ENCODE measurements around the gene KRT13.

Gene KRT13

DNA sequence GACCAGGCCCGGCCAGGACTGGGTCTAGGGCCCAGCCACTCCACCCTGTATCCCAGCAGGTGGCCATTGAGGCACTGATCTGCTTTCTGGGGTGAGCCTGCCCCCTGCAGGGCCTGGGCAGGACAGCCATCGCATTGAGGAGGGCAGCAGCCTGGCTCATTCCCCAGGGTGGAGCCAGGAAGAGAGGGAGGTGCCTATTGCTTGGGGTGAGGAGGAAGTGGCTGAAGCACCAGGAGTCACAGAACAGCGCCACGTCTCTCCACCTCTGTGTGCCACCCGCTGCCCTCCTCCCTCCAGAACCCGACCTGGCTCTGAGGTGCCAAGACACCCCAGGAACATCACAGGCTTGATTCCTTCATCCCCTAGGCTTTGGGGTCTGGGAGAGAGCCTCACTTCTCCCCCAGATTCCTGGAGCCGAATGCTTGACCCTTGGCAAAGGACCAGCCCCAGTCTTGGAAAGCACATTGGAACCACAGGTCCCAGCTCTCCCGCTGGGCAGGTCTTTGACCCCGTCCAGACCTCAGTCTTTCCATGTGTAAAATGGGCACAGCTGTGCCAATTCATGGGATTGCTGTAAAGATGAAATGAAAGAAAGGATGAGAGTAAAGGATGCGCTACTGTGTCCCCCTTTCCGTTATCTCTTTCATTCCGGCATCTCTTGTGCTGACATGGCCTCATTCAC lies 8.5 kb downstream of the KRT13 start:
- H3K36me3 ChIP-seq (ENCODE audit: control insufficient read depth in 5 of 5, insufficient read depth in 5 of 5, low read length in 5 of 5): no peaks in the 10 kb centered on the region
- H3K4me3 ChIP-seq (ENCODE audit: low read depth in 1 of 5, low read length in 5 of 5): peak overlapping the region in 1 of 5 donors; percentile 7
- no peak overlapping the region for H3K9ac ChIP-seq (ENCODE audit: low read length in 5 of 5)
- peaks cover 0 to 26% (median 15%) of the 10 kb centered on the region in 5 donors for H3K4me1 ChIP-seq (ENCODE audit: control insufficient read depth in 5 of 5, insufficient read depth in 5 of 5, low read length in 5 of 5)
- peaks cover 0 to 15% (median 10%) of the 10 kb centered on the region in 5 donors for H3K27me3 ChIP-seq (ENCODE audit: control insufficient read depth in 5 of 5, insufficient read depth in 4 of 5, low read length in 5 of 5)
- H3K27ac ChIP-seq (ENCODE audit: low read depth, low read length): no peak overlapping the region
- no peaks in the 10 kb centered on the region for H3K9me3 ChIP-seq (ENCODE audit: control insufficient read depth in 5 of 5, low read length in 5 of 5)

DNA sequence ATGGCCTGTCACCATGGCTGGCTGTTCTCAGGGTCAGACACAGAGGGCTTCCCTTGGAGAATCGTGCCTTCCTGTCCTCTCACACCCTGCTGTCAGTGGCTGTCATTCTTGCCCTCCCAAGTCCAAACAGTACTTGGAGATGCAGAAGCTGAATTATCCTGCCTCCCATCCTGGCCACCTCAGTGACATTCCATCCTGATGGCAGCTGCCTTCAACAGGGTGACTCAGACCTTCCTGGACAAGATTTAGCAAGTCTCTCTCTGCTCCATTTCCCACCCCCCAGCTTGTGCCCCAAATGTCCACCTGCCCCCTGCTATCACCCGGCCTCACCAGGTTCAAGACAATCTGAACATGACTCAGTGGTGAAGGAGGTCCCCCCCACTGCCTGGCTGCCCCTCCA lies 10.9 kb downstream of the KRT13 start:
- peaks cover 0 to 30% (median 15%) of the 10 kb centered on the region in 5 donors for H3K4me1 ChIP-seq (ENCODE audit: control insufficient read depth in 5 of 5, insufficient read depth in 5 of 5, low read length in 5 of 5)
- H3K27me3 ChIP-seq (ENCODE audit: control insufficient read depth in 5 of 5, insufficient read depth in 4 of 5, low read length in 5 of 5): peaks cover 0 to 12% (median 0%) of the 10 kb centered on the region in 5 donors
- no peak overlapping the region for H3K27ac ChIP-seq (ENCODE audit: low read depth, low read length)
- H3K9ac ChIP-seq (ENCODE audit: low read length in 5 of 5): no peak overlapping the region
- H3K9me3 ChIP-seq (ENCODE audit: control insufficient read depth in 5 of 5, low read length in 5 of 5): no peaks in the 10 kb centered on the region
- no peaks in the 10 kb centered on the region for H3K36me3 ChIP-seq (ENCODE audit: control insufficient read depth in 5 of 5, insufficient read depth in 5 of 5, low read length in 5 of 5)
- no peak overlapping the region for H3K4me3 ChIP-seq (ENCODE audit: low read depth in 1 of 5, low read length in 5 of 5)

DNA sequence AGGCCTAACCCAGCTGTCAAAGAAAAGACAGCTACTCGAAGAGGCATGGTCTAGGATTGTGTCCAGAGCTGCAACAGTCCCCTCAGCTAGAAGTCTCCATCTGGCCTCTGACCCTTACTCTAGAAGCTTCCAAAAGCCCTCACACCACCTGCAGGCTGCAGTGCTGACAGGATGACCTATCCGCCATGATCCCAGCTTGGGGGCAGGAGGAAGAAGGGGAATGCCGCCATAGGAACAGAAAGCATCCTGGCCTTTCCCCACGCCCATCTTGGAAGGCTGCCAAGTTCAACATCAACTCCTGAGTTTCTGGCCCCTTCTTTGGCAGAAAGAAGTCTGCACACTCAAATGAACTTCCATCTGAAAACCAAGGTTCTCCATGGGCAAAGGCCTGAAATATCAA lies 12.6 kb downstream of the KRT13 start:
- Histone ChIP-seq H3K4me1 (ENCODE audit: control insufficient read depth in 5 of 5, insufficient read depth in 5 of 5, low read length in 5 of 5) (peaks cover 0 to 24% (median 15%) of the 10 kb centered on the region in 5 donors), H3K9me3 (ENCODE audit: control insufficient read depth in 5 of 5, low read length in 5 of 5) (no peaks in the 10 kb centered on the region), H3K4me3 (ENCODE audit: low read depth in 1 of 5, low read length in 5 of 5) (no peak overlapping the region), H3K36me3 (ENCODE audit: control insufficient read depth in 5 of 5, insufficient read depth in 5 of 5, low read length in 5 of 5) (no peaks in the 10 kb centered on the region), H3K27me3 (ENCODE audit: control insufficient read depth in 5 of 5, insufficient read depth in 4 of 5, low read length in 5 of 5) (peaks cover 0 to 8% (median 0%) of the 10 kb centered on the region in 5 donors), H3K27ac (ENCODE audit: low read depth, low read length) (no peak overlapping the region), H3K9ac (ENCODE audit: low read length in 5 of 5) (no peak overlapping the region)

GRCh38 chr17:41492351-41492750 lies 13.1 kb downstream of the KRT13 start:
- Histone ChIP-seq H3K27ac (ENCODE audit: low read depth, low read length) (no peak overlapping the region), H3K27me3 (ENCODE audit: control insufficient read depth in 5 of 5, insufficient read depth in 4 of 5, low read length in 5 of 5) (peaks cover 0 to 6% (median 1%) of the 10 kb centered on the region in 5 donors), H3K4me1 (ENCODE audit: control insufficient read depth in 5 of 5, insufficient read depth in 5 of 5, low read length in 5 of 5) (peaks cover 0 to 24% (median 15%) of the 10 kb centered on the region in 5 donors), H3K9me3 (ENCODE audit: control insufficient read depth in 5 of 5, low read length in 5 of 5) (no peaks in the 10 kb centered on the region), H3K4me3 (ENCODE audit: low read depth in 1 of 5, low read length in 5 of 5) (no peak overlapping the region), H3K36me3 (ENCODE audit: control insufficient read depth in 5 of 5, insufficient read depth in 5 of 5, low read length in 5 of 5) (no peaks in the 10 kb centered on the region), H3K9ac (ENCODE audit: low read length in 5 of 5) (no peak overlapping the region)

GRCh38 chr17:41491476-41491875 lies 13.9 kb downstream of the KRT13 start:
- no peak overlapping the region for H3K27ac ChIP-seq (ENCODE audit: low read depth, low read length)
- no peaks in the 10 kb centered on the region for H3K36me3 ChIP-seq (ENCODE audit: control insufficient read depth in 5 of 5, insufficient read depth in 5 of 5, low read length in 5 of 5)
- H3K9ac ChIP-seq (ENCODE audit: low read length in 5 of 5): no peak overlapping the region
- H3K9me3 ChIP-seq (ENCODE audit: control insufficient read depth in 5 of 5, low read length in 5 of 5): no peaks in the 10 kb centered on the region
- peaks cover 0 to 8% (median 5%) of the 10 kb centered on the region in 5 donors for H3K27me3 ChIP-seq (ENCODE audit: control insufficient read depth in 5 of 5, insufficient read depth in 4 of 5, low read length in 5 of 5)
- H3K4me1 ChIP-seq (ENCODE audit: control insufficient read depth in 5 of 5, insufficient read depth in 5 of 5, low read length in 5 of 5): peaks cover 0 to 19% (median 12%) of the 10 kb centered on the region in 5 donors
- H3K4me3 ChIP-seq (ENCODE audit: low read depth in 1 of 5, low read length in 5 of 5): no peak overlapping the region

- Histone ChIP-seq H3K4me1 (ENCODE audit: control insufficient read depth in 5 of 5, insufficient read depth in 5 of 5, low read length in 5 of 5) (peaks cover 0 to 19% (median 12%) of the 10 kb centered on the region in 5 donors), H3K4me3 (ENCODE audit: low read depth in 1 of 5, low read length in 5 of 5) (no peak overlapping the region), H3K9ac (ENCODE audit: low read length in 5 of 5) (no peak overlapping the region), H3K36me3 (ENCODE audit: control insufficient read depth in 5 of 5, insufficient read depth in 5 of 5, low read length in 5 of 5) (no peaks in the 10 kb centered on the region), H3K9me3 (ENCODE audit: control insufficient read depth in 5 of 5, low read length in 5 of 5) (no peaks in the 10 kb centered on the region), H3K27ac (ENCODE audit: low read depth, low read length) (no peak overlapping the region), H3K27me3 (ENCODE audit: control insufficient read depth in 5 of 5, insufficient read depth in 4 of 5, low read length in 5 of 5) (peaks cover 0 to 9% (median 5%) of the 10 kb centered on the region in 5 donors)
Measured at GRCh38 chr17:41490000-41490990, 15.1 kb downstream of the KRT13 start.

GRCh38 chr17:41489531-41489930 lies 15.9 kb downstream of the KRT13 start, which contains the start of gene KRT36:
TSS of gene KRT36 (minus strand) at chr17:41489910. CDS start at chr17:41489864, 46 bp downstream.
- Histone ChIP-seq H3K9me3 (ENCODE audit: control insufficient read depth in 5 of 5, low read length in 5 of 5) (no peaks in the 10 kb centered on the region), H3K4me1 (ENCODE audit: control insufficient read depth in 5 of 5, insufficient read depth in 5 of 5, low read length in 5 of 5) (peaks cover 0 to 19% (median 12%) of the 10 kb centered on the region in 5 donors), H3K36me3 (ENCODE audit: control insufficient read depth in 5 of 5, insufficient read depth in 5 of 5, low read length in 5 of 5) (no peaks in the 10 kb centered on the region), H3K4me3 (ENCODE audit: low read depth in 1 of 5, low read length in 5 of 5) (no peak within 1 kb of the TSS), H3K27ac (ENCODE audit: low read depth, low read length) (no peak within 1 kb of the TSS), H3K9ac (ENCODE audit: low read length in 5 of 5) (no peak within 1 kb of the TSS), H3K27me3 (ENCODE audit: control insufficient read depth in 5 of 5, insufficient read depth in 4 of 5, low read length in 5 of 5) (peaks cover 0 to 11% (median 5%) of the 10 kb centered on the region in 5 donors)

DNA sequence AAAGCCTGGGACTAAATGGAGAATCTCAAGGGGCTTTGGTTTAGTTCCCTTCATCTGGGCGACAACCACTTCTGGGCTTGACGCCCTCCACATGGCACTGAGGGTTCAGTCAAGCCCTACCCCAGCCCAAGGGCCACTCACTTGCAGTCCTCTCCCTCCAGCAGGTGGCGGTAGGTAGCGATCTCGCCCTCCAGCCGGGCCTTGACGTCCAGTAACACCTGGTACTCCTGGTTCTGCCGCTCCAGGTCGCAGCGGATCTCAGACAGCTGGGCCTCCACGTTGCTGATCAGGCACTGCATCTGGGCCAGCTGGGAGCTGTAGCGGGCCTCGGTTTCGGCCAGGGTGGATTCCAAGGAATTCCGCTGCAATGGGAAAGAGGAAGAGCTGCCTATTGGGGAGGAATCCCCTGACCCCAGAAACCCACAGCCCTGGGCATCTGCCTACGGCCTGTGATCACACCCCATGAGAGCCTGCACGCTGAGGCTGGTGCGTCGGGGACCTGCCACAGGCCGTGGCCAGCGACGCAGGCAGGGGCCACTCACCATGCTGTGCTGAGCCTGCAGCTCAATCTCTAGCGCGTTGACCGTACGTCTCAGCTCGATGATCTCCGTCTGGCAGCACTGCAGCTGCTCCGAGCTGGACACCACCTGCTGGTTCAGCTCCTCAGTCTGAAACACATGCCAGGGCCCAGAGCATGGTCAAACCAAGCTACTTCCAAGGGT lies 18.4 kb downstream of the KRT13 start:
- Histone ChIP-seq H3K9ac (ENCODE audit: low read length in 5 of 5) (no peak overlapping the region), H3K9me3 (ENCODE audit: control insufficient read depth in 5 of 5, low read length in 5 of 5) (no peaks in the 10 kb centered on the region), H3K4me1 (ENCODE audit: control insufficient read depth in 5 of 5, insufficient read depth in 5 of 5, low read length in 5 of 5) (peaks cover 0 to 4% (median 0%) of the 10 kb centered on the region in 5 donors), H3K27me3 (ENCODE audit: control insufficient read depth in 5 of 5, insufficient read depth in 4 of 5, low read length in 5 of 5) (peaks cover 0 to 11% (median 5%) of the 10 kb centered on the region in 5 donors), H3K27ac (ENCODE audit: low read depth, low read length) (no peak overlapping the region), H3K4me3 (ENCODE audit: low read depth in 1 of 5, low read length in 5 of 5) (no peak overlapping the region), H3K36me3 (ENCODE audit: control insufficient read depth in 5 of 5, insufficient read depth in 5 of 5, low read length in 5 of 5) (no peaks in the 10 kb centered on the region)

GRCh38 chr17:41486316-41486715 lies 19.1 kb downstream of the KRT13 start:
- no peaks in the 10 kb centered on the region for H3K9me3 ChIP-seq (ENCODE audit: control insufficient read depth in 5 of 5, low read length in 5 of 5)
- H3K9ac ChIP-seq (ENCODE audit: low read length in 5 of 5): no peak overlapping the region
- H3K4me1 ChIP-seq (ENCODE audit: control insufficient read depth in 5 of 5, insufficient read depth in 5 of 5, low read length in 5 of 5): peaks cover 0 to 4% (median 0%) of the 10 kb centered on the region in 5 donors
- no peak overlapping the region for H3K27ac ChIP-seq (ENCODE audit: low read depth, low read length)
- peaks cover 0 to 11% (median 5%) of the 10 kb centered on the region in 5 donors for H3K27me3 ChIP-seq (ENCODE audit: control insufficient read depth in 5 of 5, insufficient read depth in 4 of 5, low read length in 5 of 5)
- no peak overlapping the region for H3K4me3 ChIP-seq (ENCODE audit: low read depth in 1 of 5, low read length in 5 of 5)
- no peaks in the 10 kb centered on the region for H3K36me3 ChIP-seq (ENCODE audit: control insufficient read depth in 5 of 5, insufficient read depth in 5 of 5, low read length in 5 of 5)
